ENCODE measurements around the gene MOV10. TPM values are rescaled to one million over a fixed set of nuclear protein-coding genes. Genes with fewer than 3 reads are reported as not detected.

MOV10 gene
- total and polyA plus RNA-seq, 2 donors (not counting 1 experiment from before 2014, with no cell fraction given): 31.0 to 46.2 TPM

DNA sequence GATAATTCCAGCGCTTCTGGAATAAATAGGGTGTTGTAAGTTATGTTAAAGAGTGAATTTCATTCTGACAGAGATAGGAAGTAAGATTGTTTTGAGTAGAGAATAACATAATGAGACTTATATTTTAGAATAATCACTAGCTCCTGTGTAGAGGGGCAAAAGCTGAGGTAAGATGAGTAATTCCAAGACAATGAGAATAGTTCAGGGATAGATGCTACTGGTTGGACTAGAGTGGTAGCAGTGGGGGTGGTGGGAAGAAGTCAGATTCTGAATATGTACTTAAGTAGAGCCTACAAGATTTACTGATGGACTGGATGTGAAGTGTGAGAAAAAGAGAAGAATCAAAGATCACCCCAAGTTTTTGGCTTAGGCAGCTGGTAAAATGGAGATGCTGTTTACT lies 23.3 kb upstream of the MOV10 start:
- Histone ChIP-seq H4K20me1 (ENCODE audit: control insufficient read depth, insufficient read depth, low read length, poor library complexity, severe bottlenecking) (peaks cover 47% of the 10 kb centered on the region), H3K4me1 (ENCODE audit: control insufficient read depth in 2 of 2, insufficient read depth in 2 of 2, low read length in 2 of 2) (peaks cover 2 to 6% of the 10 kb centered on the region in 2 donors), H3K79me2 (ENCODE audit: control insufficient read depth, insufficient read depth, low read length) (peaks cover 42% of the 10 kb centered on the region), H3K27me3 (replicated peaks in 1 of 4; ENCODE audit: control extremely low read depth in 1 of 4, control insufficient read depth in 3 of 4, insufficient read depth in 4 of 4, low read length in 3 of 4) (no peaks in the 10 kb centered on the region), H3K36me3 (replicated peaks in 1 of 2; ENCODE audit: control extremely low read depth in 1 of 2, control insufficient read depth in 1 of 2, extremely low read depth in 1 of 2, insufficient read depth in 2 of 2, low read length in 1 of 2) (peaks cover 11 to 72% of the 10 kb centered on the region in 2 experiments), H3K4me2 (replicated peaks; ENCODE audit: low read depth, low read length, poor library complexity, severe bottlenecking) (no peak overlapping the region), H3K9me3 (ENCODE audit: control extremely low read depth in 1 of 3, control insufficient read depth in 2 of 3, insufficient read depth in 1 of 3, low read length in 2 of 3) (no peaks in the 10 kb centered on the region), H2AFZ (ENCODE audit: insufficient read depth, low read depth, low read length, poor library complexity, severe bottlenecking) (no peak overlapping the region), H3K9ac (ENCODE audit: low read length) (no peak overlapping the region), H3K27ac (ENCODE audit: low read length in 2 of 2) (no peak overlapping the region), H3K4me3 (ENCODE audit: control extremely low read depth in 1 of 5, extremely low read depth in 1 of 5, insufficient read depth in 1 of 5, low read depth in 2 of 5, low read length in 4 of 5) (no peak overlapping the region)
- DNase-seq (no peak), ATAC-seq (ENCODE audit: low read depth) (no peak)
- peaks cover 14% of the 10 kb centered on the region for H3K4me1 Mint-ChIP-seq
- intact Hi-C loops (cut with micrococcal nuclease): no loop called here
- H3K9me3 Mint-ChIP-seq (ENCODE audit: insufficient read depth): no peaks in the 10 kb centered on the region
- no peaks in the 10 kb centered on the region for H3K27me3 Mint-ChIP-seq
- ChIA-PET POLR2A (no interaction called here), CTCF (interaction anchor here (0.7 to 0.8 kb wide), 2 partner anchors 36 to 422 kb away, joined by 3 to 5 read pairs; partner anchors contain the start of gene LRIG2)
- H3K27ac Mint-ChIP-seq: no peak overlapping the region
- no peak for TF ChIP-seq EZH2 (IDR thresholded peaks at IDR 0.05; ENCODE audit: borderline replicate concordance, insufficient read depth, low read depth, low read length, poor library complexity, severe bottlenecking)
- TF ChIP-seq, protein P1, sequence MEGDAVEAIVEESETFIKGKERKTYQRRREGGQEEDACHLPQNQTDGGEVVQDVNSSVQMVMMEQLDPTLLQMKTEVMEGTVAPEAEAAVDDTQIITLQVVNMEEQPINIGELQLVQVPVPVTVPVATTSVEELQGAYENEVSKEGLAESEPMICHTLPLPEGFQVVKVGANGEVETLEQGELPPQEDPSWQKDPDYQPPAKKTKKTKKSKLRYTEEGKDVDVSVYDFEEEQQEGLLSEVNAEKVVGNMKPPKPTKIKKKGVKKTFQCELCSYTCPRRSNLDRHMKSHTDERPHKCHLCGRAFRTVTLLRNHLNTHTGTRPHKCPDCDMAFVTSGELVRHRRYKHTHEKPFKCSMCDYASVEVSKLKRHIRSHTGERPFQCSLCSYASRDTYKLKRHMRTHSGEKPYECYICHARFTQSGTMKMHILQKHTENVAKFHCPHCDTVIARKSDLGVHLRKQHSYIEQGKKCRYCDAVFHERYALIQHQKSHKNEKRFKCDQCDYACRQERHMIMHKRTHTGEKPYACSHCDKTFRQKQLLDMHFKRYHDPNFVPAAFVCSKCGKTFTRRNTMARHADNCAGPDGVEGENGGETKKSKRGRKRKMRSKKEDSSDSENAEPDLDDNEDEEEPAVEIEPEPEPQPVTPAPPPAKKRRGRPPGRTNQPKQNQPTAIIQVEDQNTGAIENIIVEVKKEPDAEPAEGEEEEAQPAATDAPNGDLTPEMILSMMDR (IDR thresholded peaks at IDR 0.05): no peak
- WGBS (ENCODE audit: insufficient coverage): no CpG with 5 or more reads among the region's 1 CpG
- H3K4me3 Mint-ChIP-seq: no peak overlapping the region

DNA sequence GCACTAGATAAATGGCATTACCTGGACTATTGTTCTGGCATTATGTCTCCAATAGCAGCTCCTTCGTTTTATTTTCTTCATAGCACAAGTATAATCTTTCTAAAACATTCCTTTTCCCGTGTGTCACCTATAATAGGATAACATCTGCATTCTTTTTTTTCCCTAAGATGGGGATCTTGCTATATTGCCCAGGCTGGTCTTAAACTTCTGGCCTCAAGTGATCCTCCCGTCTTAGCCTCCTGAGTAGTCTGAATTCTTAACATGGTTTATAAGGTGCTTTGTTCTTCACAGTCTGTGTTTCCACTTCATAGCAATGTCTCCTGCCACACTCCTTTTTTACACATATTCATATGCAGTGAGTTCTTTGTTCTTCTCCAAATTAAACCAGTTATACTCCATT lies 8.6 kb upstream of the MOV10 start:
- Histone ChIP-seq H3K9me3 (ENCODE audit: control extremely low read depth in 1 of 3, control insufficient read depth in 2 of 3, insufficient read depth in 1 of 3, low read length in 2 of 3) (no peaks in the 10 kb centered on the region), H3K4me1 (ENCODE audit: control insufficient read depth in 2 of 2, insufficient read depth in 2 of 2, low read length in 2 of 2) (no peaks in the 10 kb centered on the region), H3K27me3 (replicated peaks in 1 of 4; ENCODE audit: control extremely low read depth in 1 of 4, control insufficient read depth in 3 of 4, insufficient read depth in 4 of 4, low read length in 3 of 4) (no peaks in the 10 kb centered on the region), H3K27ac (ENCODE audit: low read length in 2 of 2) (peak overlapping the region in 1 of 2 donors; percentile 12), H3K36me3 (replicated peaks in 1 of 2; ENCODE audit: control extremely low read depth in 1 of 2, control insufficient read depth in 1 of 2, extremely low read depth in 1 of 2, insufficient read depth in 2 of 2, low read length in 1 of 2) (peaks cover 26 to 88% of the 10 kb centered on the region in 2 experiments), H2AFZ (ENCODE audit: insufficient read depth, low read depth, low read length, poor library complexity, severe bottlenecking) (no peak overlapping the region), H3K4me2 (replicated peaks; ENCODE audit: low read depth, low read length, poor library complexity, severe bottlenecking) (no peak overlapping the region), H3K4me3 (ENCODE audit: control extremely low read depth in 1 of 5, extremely low read depth in 1 of 5, insufficient read depth in 1 of 5, low read depth in 2 of 5, low read length in 4 of 5) (no peak overlapping the region), H4K20me1 (ENCODE audit: control insufficient read depth, insufficient read depth, low read length, poor library complexity, severe bottlenecking) (no peaks in the 10 kb centered on the region), H3K79me2 (ENCODE audit: control insufficient read depth, insufficient read depth, low read length) (no peaks in the 10 kb centered on the region), H3K9ac (ENCODE audit: low read length) (no peak overlapping the region)
- ChIA-PET CTCF (no interaction called here), POLR2A (no interaction called here)
- H3K27me3 Mint-ChIP-seq: no peaks in the 10 kb centered on the region
- no CpG with 5 or more reads among the region's 3 CpGs for WGBS (ENCODE audit: insufficient coverage)
- no peaks in the 10 kb centered on the region for H3K9me3 Mint-ChIP-seq (ENCODE audit: insufficient read depth)
- no peak for DNase-seq
- intact Hi-C loops (cut with micrococcal nuclease): no loop called here
- TF ChIP-seq EZH2 (IDR thresholded peaks at IDR 0.05; ENCODE audit: borderline replicate concordance, insufficient read depth, low read depth, low read length, poor library complexity, severe bottlenecking): no peak
- TF ChIP-seq, protein P1 (IDR thresholded peaks at IDR 0.05): no peak
- no peak overlapping the region for H3K4me3 Mint-ChIP-seq
- no peak for ATAC-seq (ENCODE audit: low read depth)
- H3K4me1 Mint-ChIP-seq: peaks cover 9% of the 10 kb centered on the region
- H3K27ac Mint-ChIP-seq: no peak overlapping the region
